GM12874 (cell line): Measurements from ENCODE around the gene VPS9D1.

ENCODE experiments used
- CTCF ChIP-seq: IDR thresholded peaks from 2 replicates; pipeline ENCODE4 v1.5.1; 2011; ENCODE audit warnings: low read depth, mild to moderate bottlenecking, control low read depth, low read length, moderate library complexity; ENCODE audit not compliant: insufficient read depth

Gene VPS9D1

GRCh38 chr16:89686520-89687091, 34.1 kb downstream of the VPS9D1 start, which contains the start of gene CDK10:
Gene CDK10, plus strand, starts transcription at chr16:89686689. Its CDS starts 22 bp downstream, at chr16:89686711.
- no peak for TF ChIP-seq CTCF

GRCh38 chr16:89685916-89686315, 34.8 kb downstream of the VPS9D1 start:
- no peak for TF ChIP-seq CTCF

GRCh38 chr16:89678258-89678657, 42.4 kb downstream of the VPS9D1 start:
- no peak for TF ChIP-seq CTCF

GRCh38 chr16:89672177-89672941, 48.3 kb downstream of the VPS9D1 start:
- no peak for TF ChIP-seq CTCF

- no peak for TF ChIP-seq CTCF
These were observed 49.9 kb downstream of the VPS9D1 start for GRCh38 chr16:89670496-89671431.

- no peak for TF ChIP-seq CTCF
These were observed 50.9 kb downstream of the VPS9D1 start for GRCh38 chr16:89669755-89670154.

GRCh38 chr16:89668790-89669158, 51.9 kb downstream of the VPS9D1 start:
- no peak for TF ChIP-seq CTCF
